Motor neuron (in vitro differentiated cells): Measurements from ENCODE around the gene CCDC182. TPM values are rescaled to one million over a fixed set of nuclear protein-coding genes. Genes with fewer than 3 reads are reported as not detected.
A peak's percentile ranks its signal among the peaks of the same experiment; 100 is the strongest.

ENCODE experiments used
- ATAC-seq, 8 experiments: fragments of 200-7000 bp; cut with Tn5 transposase; replicated peaks in 6 of 8; 2 replicates each; pipeline ENCODE4 v1.8.0; 2021; ENCODE audit warnings: mild to moderate bottlenecking in 8 of 8, moderate library complexity in 8 of 8
- H3K27ac ChIP-seq, 2 donors: fragments of 250-450 bp; sonication (Bioruptor Pico); 2 replicates each; pipeline ENCODE4 v1.9.0; 2021; ENCODE audit warnings: antibody characterized with exemption in 2 of 2, mild to moderate bottlenecking in 2 of 2, moderate library complexity in 1 of 2
- H3K4me1 ChIP-seq, 2 donors: fragments of 250-450 bp; sonication (Bioruptor Pico); replicated peaks in 1 of 2; 2 replicates each; pipeline ENCODE4 v1.6.1; 2021; ENCODE audit warnings: antibody characterized with exemption in 2 of 2, mild to moderate bottlenecking in 2 of 2, moderate library complexity in 1 of 2
- H3K4me3 ChIP-seq, 5 donors: fragments of 250-450 bp; sonication (Bioruptor Pico); 2 replicates each; pipeline ENCODE4 v1.9.0; 2021; ENCODE audit warnings: antibody characterized with exemption in 5 of 5, mild to moderate bottlenecking in 5 of 5, moderate library complexity in 4 of 5
- whole genome bisulfite sequencing, 10 experiments: fragments of 450-650 bp; shearing (Covaris generic); methylation state at CpG; one replicate each; pipeline ENCODE4 v1.0.0; 2022; 5-methylcytosine and 5-hydroxymethylcytosine counted together
- in situ Hi-C, 9 experiments: fragments of 400-800 bp; cut with MboI; loops; one replicate each; pipeline ENCODE4 v1.15.0; 2021; ENCODE audit warnings: low sequenced_read_pairs in 9 of 9, low pct_unique_long_range_greater_than_20kb in 2 of 9; ENCODE audit not compliant: unreplicated experiment in 9 of 9
- total RNA-seq, 8 experiments: library from RNA; unstranded; fragments of 300-600 nt; gene quantifications; 2 replicates each; pipeline versions ENCODE4 v1.2.3 to v1.2.4, GENCODE V29; 2022

The CCDC182 gene
- total RNA-seq, result under 1 TPM in 2 of 8 experiments, not detected in 6; 0.25 to 0.76 TPM

DNA sequence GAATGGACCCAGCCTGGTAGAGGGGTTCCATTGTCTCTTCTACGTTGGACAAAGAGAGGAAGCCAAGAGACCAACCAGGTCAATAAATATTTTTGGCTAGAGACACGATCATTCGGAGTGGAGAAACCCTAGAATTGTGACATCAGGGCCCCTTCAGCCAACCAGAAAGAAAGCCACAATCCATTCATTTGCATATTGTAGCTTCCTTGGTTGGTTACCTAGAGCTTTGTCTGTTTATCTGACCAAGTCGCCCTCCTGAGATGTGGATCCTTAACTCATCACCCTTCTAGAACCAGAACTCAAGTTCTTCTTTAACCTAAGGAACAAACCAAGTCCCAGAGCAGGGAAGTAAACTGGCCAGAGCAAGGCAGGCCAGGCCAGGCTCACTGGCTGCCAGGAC is at the start of gene CCDC182:
Gene CCDC182 (minus strand): TSS at position 58 of the 400 bp plus-strand sequence. CDS start 27 bp downstream, at position 31.
- Histone ChIP-seq H3K27ac (no peak within 1 kb of the TSS), H3K4me1 (peaks cover under 1 to 2% of the 10 kb centered on the region in 2 donors), H3K4me3 (no peak within 1 kb of the TSS)
- in situ Hi-C loops, result loop anchor here in 3 of 9 experiments (10.0 to 25.0 kb wide), 2 partner anchors 608 to 620 kb away; no protein-coding TSS in a partner anchor
- WGBS, 10 experiments, result 5 to 100% (median 66%) methylated on average over 1 to 4 of the region's 4 CpGs; no CpG with 5 or more reads in 2 of the 10 experiments
- ATAC-seq, result no peak

DNA sequence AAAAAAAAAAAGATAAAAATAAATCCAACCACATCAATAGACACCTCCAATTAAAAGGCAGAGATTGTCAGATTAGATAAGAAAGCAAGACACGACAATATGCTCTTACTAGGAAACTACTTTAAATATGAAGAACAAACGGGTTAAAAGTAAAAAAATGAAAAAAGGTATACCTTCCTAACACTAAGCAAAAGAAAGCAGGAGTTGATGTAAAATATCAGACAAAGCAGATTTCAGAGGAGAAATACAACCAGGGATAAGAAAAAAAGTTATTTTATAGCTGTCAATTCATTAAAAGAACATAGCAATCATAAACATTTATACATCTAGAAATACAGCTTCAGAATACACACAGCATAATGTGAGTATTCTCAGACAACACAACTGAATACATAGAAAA is 49.7 kb upstream of the CCDC182 start:
- no peak for ATAC-seq
- WGBS, 10 experiments, result 4 to 100% (median 93%) methylated on average over 2 of the region's 2 CpGs; no CpG with 5 or more reads in 1 of the 10 experiments
- no peak overlapping the region for H3K4me3 ChIP-seq
- H3K27ac ChIP-seq, result no peak overlapping the region
- in situ Hi-C loops, result no loop called here
- H3K4me1 ChIP-seq, result no peaks in the 10 kb centered on the region

DNA sequence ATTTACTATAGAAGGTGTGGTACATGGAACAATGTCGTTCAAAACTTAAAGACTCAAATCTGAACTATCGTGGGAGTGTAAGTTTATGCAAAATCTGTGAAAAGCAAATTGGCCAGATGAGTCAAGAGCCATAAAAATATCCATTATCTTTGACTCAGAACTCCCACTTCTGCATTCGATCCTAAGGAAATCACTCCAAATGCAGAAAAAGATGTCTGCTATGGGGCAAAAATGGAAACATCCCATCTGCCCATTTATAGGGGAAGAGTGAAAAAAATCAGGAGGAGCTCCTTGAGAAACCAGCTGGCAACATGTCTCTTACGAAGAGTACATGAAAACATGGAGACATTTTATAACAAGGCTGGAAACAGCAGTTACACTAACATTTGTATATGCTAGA is 43.6 kb upstream of the CCDC182 start:
- peak in 3 of 8 experiments; percentile 18 to 83 (median 83) for ATAC-seq
- Histone ChIP-seq H3K4me3 (no peak overlapping the region), H3K4me1 (peaks cover 0 to 3% of the 10 kb centered on the region in 2 donors), H3K27ac (no peak overlapping the region)
- 0 to 90% (median 83%) methylated on average over 1 to 4 of the region's 4 CpGs; no CpG with 5 or more reads in 1 of the 10 experiments for WGBS, 10 experiments
- in situ Hi-C loops, result no loop called here

DNA sequence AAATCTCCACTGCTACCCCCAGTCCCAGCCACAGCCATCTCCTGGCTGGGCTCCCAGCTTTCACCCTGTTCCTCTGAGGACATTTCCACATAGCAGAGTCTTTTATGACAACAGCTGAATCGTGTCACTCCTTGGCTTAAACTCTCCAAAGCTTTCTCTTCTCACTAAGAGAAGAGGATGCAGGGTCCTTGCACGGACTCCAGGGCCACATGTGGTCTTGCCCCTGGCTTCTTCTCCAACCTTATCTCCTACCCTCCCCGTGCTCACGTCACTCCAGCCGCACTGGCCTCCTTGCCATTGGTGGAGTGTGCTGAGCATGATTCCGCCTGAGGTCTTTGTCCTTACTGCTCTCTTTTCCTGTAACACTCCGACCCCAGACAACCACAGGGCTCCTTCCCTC is 39.9 kb upstream of the CCDC182 start:
- WGBS, 10 experiments, result 58 to 100% (median 83%) methylated on average over 2 to 7 of the region's 7 CpGs; no CpG with 5 or more reads in 1 of the 10 experiments
- ATAC-seq, result no peak
- in situ Hi-C loops, result no loop called here
- no peak overlapping the region for H3K4me3 ChIP-seq
- H3K27ac ChIP-seq, result no peak overlapping the region
- peaks cover 7 to 20% of the 10 kb centered on the region in 2 donors for H3K4me1 ChIP-seq

DNA sequence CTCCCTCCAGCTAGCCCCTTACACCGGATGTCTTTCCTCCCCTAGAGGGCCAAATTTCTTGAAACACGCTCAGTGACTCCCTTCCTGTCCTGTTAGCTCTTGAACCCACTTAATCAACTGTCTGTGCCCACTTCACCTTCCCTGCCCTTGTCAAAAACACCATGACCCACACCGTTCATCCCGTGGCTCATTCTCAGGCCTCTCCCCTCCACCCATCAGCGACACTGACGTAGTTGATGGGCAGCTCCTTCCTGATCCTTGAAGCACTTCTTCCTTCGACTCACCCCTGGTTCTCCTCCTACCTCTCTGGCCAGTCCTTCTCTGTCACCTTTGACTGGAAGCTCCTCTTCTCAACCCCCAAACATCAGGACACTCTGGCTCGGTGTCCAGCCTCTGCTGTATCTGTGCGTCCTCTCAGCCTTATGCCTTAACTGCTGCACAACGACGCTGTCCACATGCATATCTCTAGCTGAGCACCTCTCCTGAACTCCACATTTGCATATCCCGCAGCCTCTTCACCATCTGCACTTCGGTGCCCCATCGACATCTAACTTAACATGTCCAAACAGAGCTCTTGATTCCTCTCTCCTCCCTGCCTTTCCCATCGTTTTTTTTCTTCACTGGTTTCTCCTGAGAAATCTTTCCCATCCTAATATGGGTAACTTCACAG is 39.3 kb upstream of the CCDC182 start:
- WGBS, 10 experiments, result 46 to 95% (median 76%) methylated on average over 6 to 15 of the region's 15 CpGs; no CpG with 5 or more reads in 1 of the 10 experiments
- peak in 1 of 8 experiments; percentile 16 for ATAC-seq
- H3K4me3 ChIP-seq, result no peak overlapping the region
- H3K4me1 ChIP-seq, result peaks cover 7 to 20% of the 10 kb centered on the region in 2 donors
- in situ Hi-C loops, result no loop called here
- H3K27ac ChIP-seq, result no peak overlapping the region

DNA sequence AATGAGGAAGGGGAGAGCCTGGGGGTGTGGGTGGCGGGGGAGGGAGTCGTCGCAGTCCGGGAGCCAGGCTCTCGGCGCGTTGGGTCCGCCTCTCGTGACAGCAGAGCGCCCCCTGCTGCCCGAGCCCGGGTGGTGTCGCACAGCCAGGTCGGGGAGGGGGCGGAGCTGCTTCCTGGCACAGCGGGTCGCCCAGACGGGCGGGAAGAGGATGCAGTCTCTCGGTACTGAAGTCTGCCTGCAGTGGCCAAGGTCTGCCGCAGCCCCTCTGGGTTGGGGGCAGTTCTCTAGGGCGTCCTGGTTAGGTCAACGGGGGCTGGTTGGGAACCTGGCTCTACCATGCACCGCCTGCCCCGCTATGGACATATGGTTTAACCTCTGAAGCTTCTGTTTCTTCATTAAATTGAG is 38.2 kb upstream of the CCDC182 start:
- Histone ChIP-seq H3K4me1 (peaks cover 7 to 20% of the 10 kb centered on the region in 2 donors), H3K27ac (no peak overlapping the region), H3K4me3 (no peak overlapping the region)
- WGBS, 10 experiments, result 6 to 30% (median 28%) methylated on average over 3 to 4 of the region's 25 CpGs; no CpG with 5 or more reads in 7 of the 10 experiments
- in situ Hi-C loops, result no loop called here
- ATAC-seq, result peak; percentile 81 to 97 (median 93)

DNA sequence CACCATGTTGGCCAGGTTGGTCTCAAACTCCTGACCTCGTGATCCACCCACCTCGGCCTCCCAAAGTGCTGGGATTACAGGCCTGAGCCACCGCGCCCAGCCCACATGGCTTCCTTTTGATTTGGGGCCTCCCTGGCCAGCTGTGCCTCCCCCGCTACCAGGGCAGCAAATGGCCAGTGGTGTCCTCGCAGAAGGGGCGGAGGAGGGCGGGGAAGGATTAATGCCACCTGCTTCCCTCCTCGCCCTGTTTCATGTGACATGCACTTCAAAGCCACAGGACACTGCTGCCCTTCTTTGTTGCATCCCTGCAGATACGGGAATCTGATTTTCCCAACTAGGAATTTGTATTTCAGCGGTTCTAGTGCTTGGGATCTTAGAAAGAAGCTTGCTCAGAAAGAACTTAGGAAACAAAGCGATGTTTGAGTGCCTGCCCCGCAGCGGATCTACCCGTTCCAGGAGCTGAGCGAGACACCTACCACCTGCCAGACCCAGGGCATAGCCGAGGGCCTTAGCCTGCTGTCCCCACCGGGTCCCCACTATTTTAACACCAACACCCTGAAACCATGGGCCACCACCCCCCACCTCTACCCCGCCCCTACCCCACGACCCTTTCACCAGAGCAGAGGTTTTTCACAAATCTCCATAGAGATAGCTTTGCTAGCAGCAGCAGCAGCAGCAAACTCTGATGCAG is 37.7 kb upstream of the CCDC182 start:
- in situ Hi-C loops, result no loop called here
- ATAC-seq, result peak in 6 of 8 experiments; percentile 25 to 57 (median 54)
- no peak overlapping the region for H3K4me3 ChIP-seq
- H3K4me1 ChIP-seq, result peaks cover 7 to 20% of the 10 kb centered on the region in 2 donors
- WGBS, 10 experiments, result 59 to 100% (median 71%) methylated on average over 1 to 18 of the region's 20 CpGs; no CpG with 5 or more reads in 5 of the 10 experiments
- H3K27ac ChIP-seq, result no peak overlapping the region

DNA sequence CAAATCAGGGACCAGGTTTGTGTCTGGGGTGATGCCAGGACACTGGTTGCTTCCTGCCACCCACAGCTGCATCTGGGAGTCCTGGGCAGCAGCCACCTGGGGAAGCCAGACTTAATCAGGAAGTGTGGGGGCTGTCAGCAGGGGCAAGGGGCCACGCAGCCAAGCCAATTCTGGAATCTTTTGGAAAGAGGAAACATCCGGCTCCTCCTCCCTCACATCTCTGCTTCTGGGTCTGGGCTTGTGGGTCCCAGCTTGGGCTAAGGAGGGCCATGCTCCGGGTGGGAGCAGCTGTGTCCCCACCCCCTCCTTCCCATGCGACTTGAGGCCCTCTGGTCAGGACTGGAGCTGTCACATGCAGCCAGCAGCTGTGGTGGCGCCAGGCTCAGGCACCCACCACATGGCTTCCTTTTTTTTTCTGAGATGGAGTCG is 37.0 kb upstream of the CCDC182 start:
- no peak overlapping the region for H3K4me3 ChIP-seq
- H3K4me1 ChIP-seq, result peaks cover 7 to 20% of the 10 kb centered on the region in 2 donors
- peak in 4 of 8 experiments; percentile 19 to 39 (median 33) for ATAC-seq
- in situ Hi-C loops, result no loop called here
- WGBS, 10 experiments, result 7 to 100% methylated on average over 1 to 3 of the region's 6 CpGs; no CpG with 5 or more reads in 8 of the 10 experiments
- H3K27ac ChIP-seq, result no peak overlapping the region

DNA sequence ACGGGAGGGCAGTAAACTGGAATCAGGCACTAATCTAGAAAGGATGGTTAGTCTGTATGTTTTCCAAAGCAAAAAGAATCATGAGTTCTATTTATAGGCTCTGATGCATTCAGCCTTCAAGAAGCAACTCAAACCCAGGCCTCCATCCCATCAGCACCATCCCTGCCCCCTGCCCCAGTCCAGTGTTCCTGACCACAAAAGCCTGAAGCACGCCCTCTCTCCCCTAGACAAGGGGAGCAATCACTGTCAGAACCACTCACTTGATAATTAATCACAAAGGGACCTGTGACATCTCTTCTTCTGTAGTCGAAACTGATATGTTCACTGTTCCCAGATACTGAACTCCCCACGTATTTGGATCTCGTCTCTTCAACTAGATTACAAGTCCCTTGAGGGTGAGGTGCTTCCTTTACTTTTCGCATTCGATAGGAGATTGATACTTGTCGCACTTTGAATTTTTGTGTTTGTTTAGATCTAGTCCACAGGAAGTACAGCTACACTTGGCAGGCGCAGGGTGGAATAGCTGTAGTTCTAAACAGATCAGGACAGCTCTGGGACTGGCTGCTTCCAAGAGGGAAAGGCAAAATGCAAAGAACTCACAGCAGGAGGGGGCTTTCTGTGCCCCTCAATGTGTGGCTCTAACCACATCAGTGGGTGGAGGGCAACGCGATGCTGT is 36.4 kb upstream of the CCDC182 start:
- H3K4me1 ChIP-seq, result peaks cover 7 to 20% of the 10 kb centered on the region in 2 donors
- in situ Hi-C loops, result no loop called here
- ATAC-seq, result no peak
- H3K27ac ChIP-seq, result no peak overlapping the region
- no peak overlapping the region for H3K4me3 ChIP-seq
- 54 to 95% (median 79%) methylated on average over 4 to 9 of the region's 11 CpGs; no CpG with 5 or more reads in 2 of the 10 experiments for WGBS, 10 experiments

DNA sequence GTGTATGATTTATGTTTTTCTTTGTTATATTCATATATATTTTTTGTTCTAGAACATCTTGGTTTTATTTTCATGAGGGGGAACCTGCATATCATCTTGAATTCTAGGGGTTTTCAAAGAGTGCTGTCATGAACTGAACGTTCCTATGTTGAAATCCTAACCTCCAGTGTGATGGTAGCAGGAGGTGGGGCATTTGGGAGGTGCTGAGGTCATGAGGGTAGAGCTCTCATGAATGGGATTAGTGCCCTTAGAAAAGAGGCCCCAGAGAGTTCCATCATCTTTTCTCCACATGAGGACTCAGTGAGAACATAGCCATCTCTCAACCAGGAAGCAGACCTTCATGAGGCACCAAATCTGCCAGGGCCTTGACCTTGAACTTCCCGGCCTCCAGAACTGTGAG is 34.6 kb upstream of the CCDC182 start:
- WGBS, 10 experiments, result 20 to 100% (median 72%) methylated on average over 1 to 2 of the region's 2 CpGs; no CpG with 5 or more reads in 2 of the 10 experiments
- in situ Hi-C loops, result no loop called here

DNA sequence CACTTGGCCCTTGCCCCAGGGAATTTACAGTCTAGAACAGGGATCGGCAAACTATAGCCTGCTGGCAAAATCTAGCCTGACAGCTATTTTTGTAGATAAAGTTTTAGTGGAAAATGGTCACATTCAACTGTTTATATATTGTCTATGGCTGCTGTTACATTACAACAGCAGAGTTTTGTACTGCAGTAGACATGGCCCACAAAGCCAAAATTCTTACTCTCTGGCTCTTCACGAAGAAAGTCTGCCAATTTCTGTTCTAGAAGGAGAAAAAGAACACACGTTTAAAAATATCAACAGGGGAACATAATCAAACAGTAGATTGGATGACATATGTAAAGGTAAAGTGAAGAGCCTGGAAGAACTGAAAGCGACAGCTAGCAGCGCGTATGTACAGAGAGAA is 33.2 kb upstream of the CCDC182 start:
- 54 to 100% (median 78%) methylated on average over 1 to 6 of the region's 6 CpGs for WGBS, 10 experiments
- in situ Hi-C loops, result no loop called here
- Histone ChIP-seq H3K4me1 (peaks cover 3 to 20% of the 10 kb centered on the region in 2 donors), H3K4me3 (no peak overlapping the region), H3K27ac (no peak overlapping the region)
- no peak for ATAC-seq

More for the DNA sequence above, 34.6 kb upstream of the CCDC182 start:
- no peak for ATAC-seq
- no peak overlapping the region for H3K4me3 ChIP-seq
- peaks cover 7 to 20% of the 10 kb centered on the region in 2 donors for H3K4me1 ChIP-seq
- H3K27ac ChIP-seq, result no peak overlapping the region

DNA sequence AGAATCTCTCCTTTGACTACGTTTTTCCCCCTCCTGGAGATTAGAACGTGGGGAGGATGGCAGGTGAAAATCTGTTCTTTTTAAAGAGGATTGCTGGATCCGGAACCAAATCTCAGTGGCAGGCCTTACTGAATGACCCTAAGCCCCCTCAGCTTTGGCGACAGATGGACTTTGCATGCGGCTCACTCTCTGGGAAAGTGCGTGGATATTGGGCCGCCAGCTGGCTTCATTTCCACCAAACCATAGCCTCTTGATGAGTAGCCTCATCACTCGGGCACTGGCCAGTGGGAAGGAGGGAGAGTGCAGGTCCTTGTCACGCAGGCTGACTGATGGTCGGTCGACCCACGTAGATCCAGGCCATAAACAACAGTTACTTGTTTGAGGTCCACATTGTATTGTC is 31.3 kb upstream of the CCDC182 start:
- peaks cover 2 to 3% of the 10 kb centered on the region in 2 donors for H3K4me1 ChIP-seq
- no peak overlapping the region for H3K4me3 ChIP-seq
- in situ Hi-C loops, result no loop called here
- H3K27ac ChIP-seq, result no peak overlapping the region
- no peak for ATAC-seq
- 0 to 92% (median 70%) methylated on average over 1 to 3 of the region's 12 CpGs; no CpG with 5 or more reads in 5 of the 10 experiments for WGBS, 10 experiments

DNA sequence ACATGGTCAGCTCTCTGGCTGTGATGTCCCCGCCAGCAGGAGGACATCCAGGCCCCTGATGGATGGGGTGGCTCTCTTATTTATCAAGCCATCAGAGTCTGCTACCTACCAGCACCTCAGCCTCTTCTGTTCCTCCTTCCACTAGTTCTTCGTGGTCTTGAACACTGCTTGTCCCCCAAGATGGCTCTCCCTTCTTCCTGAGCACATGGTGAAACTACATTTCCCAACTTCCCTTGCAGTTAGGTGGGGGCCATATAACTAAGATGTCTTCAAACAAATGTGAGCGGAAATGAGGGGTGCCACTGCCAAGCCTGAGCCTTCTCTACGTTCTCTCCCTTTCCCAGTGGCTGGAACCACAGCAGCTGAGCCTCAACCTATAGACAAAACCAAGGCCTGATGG is 29.8 kb upstream of the CCDC182 start:
- in situ Hi-C loops, result no loop called here
- H3K4me3 ChIP-seq, result no peak overlapping the region
- H3K4me1 ChIP-seq, result no peaks in the 10 kb centered on the region
- no peak for ATAC-seq
- no peak overlapping the region for H3K27ac ChIP-seq
- WGBS, 10 experiments, result 12 to 100% (median 76%) methylated on average over 1 to 3 of the region's 4 CpGs; no CpG with 5 or more reads in 4 of the 10 experiments
